Measurements from ENCODE around the gene AKR1C8. TPM values are rescaled to one million over a fixed set of nuclear protein-coding genes. Genes with fewer than 3 reads are reported as not detected.

The AKR1C8 gene
- total and polyA plus RNA-seq, 10 of the 15 experiments (the other 5 are each of a cell fraction or from before 2014, with no cell fraction given) = 0.18 TPM; not detected in 9

GRCh38 chr10:5148678-5149032 lies 36.3 kb downstream of the AKR1C8 start (continued):
- TF ChIP-seq PBX3 (IDR thresholded peaks at IDR 0.05; ENCODE audit: insufficient replicate concordance, low read depth, low read length) (no peak), TCF12 (IDR thresholded peaks at IDR 0.05; ENCODE audit: low read depth, low read length) (no peak), ESRRA (IDR thresholded peaks at IDR 0.05; ENCODE audit: low read length) (no peak)

GRCh38 chr10:5147981-5148677 lies 36.8 kb downstream of the AKR1C8 start:
- no TSS peak for BruUV-seq (replicated peaks)
- ChIA-PET SMC1A (ENCODE audit: uncharacterized antibody, unreplicated experiment) (no interaction called here), RAD21 (ENCODE audit: unreplicated experiment) (no interaction called here), CTCF (no interaction called here), POLR2A (no interaction called here)
- Histone ChIP-seq H3K4me3 (no peak overlapping the region), H2AFZ (ENCODE audit: control insufficient read depth, low read depth, low read length) (no peak overlapping the region), H3K9ac (ENCODE audit: control insufficient read depth, insufficient read depth, low read length) (no peak overlapping the region), H3K79me2 (ENCODE audit: control insufficient read depth, insufficient read depth, low read length) (no peaks in the 10 kb centered on the region), H3K9me3 (replicated peaks; ENCODE audit: control insufficient read depth, insufficient read depth, low read length) (no peaks in the 10 kb centered on the region), H4K20me1 (ENCODE audit: control insufficient read depth, insufficient read depth) (no peaks in the 10 kb centered on the region), H3K4me1 (ENCODE audit: control insufficient read depth, insufficient read depth, low read length) (no peaks in the 10 kb centered on the region), H3K27ac (ENCODE audit: control insufficient read depth, insufficient read depth) (no peak overlapping the region), H3K36me3 (ENCODE audit: control insufficient read depth in 2 of 2, insufficient read depth in 2 of 2, low read length in 1 of 2) (no peaks in the 10 kb centered on the region), H3K4me2 (ENCODE audit: control insufficient read depth, insufficient read depth) (no peak overlapping the region), H3K27me3 (replicated peaks in 1 of 2; ENCODE audit: control insufficient read depth in 2 of 2, insufficient read depth in 2 of 2, low read length in 1 of 2) (no peaks in the 10 kb centered on the region)
- in situ Hi-C loops (cut with MboI) = no loop called here
- WGBS (ENCODE audit: insufficient coverage, insufficient replicate concordance, low lambda C conversion rate, missing lambda C conversion rate) = 20% methylated on average over 3 of the region's 3 CpGs
- TF ChIP-seq POLR2AphosphoS5 (IDR thresholded peaks at IDR 0.05; ENCODE audit: low read length) (no peak), CREB1 (IDR thresholded peaks at IDR 0.05; ENCODE audit: low read depth) (no peak), CHD4 (IDR thresholded peaks at IDR 0.05) (no peak), EP300 (IDR thresholded peaks at IDR 0.05; ENCODE audit: borderline replicate concordance in 1 of 2, control insufficient read depth in 1 of 2, low read depth in 2 of 2, low read length in 2 of 2) (no peak), RAD21 (IDR thresholded peaks at IDR 0.05; ENCODE audit: insufficient read depth, low read depth, low read length) (no peak), FOXK2 (IDR thresholded peaks at IDR 0.05) (no peak)
- TF ChIP-seq, protein P1, sequence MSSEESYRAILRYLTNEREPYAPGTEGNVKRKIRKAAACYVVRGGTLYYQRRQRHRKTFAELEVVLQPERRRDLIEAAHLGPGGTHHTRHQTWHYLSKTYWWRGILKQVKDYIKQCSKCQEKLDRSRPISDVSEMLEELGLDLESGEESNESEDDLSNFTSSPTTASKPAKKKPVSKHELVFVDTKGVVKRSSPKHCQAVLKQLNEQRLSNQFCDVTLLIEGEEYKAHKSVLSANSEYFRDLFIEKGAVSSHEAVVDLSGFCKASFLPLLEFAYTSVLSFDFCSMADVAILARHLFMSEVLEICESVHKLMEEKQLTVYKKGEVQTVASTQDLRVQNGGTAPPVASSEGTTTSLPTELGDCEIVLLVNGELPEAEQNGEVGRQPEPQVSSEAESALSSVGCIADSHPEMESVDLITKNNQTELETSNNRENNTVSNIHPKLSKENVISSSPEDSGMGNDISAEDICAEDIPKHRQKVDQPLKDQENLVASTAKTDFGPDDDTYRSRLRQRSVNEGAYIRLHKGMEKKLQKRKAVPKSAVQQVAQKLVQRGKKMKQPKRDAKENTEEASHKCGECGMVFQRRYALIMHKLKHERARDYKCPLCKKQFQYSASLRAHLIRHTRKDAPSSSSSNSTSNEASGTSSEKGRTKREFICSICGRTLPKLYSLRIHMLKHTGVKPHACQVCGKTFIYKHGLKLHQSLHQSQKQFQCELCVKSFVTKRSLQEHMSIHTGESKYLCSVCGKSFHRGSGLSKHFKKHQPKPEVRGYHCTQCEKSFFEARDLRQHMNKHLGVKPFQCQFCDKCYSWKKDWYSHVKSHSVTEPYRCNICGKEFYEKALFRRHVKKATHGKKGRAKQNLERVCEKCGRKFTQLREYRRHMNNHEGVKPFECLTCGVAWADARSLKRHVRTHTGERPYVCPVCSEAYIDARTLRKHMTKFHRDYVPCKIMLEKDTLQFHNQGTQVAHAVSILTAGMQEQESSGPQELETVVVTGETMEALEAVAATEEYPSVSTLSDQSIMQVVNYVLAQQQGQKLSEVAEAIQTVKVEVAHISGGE (CRISPR knock-in tag; IDR thresholded peaks at IDR 0.05) = no peak
- FAIRE-seq (no peak), DNase-seq (ENCODE audit: low read depth, low spot score) (no peak), ATAC-seq (no peak)
- intact Hi-C loops (cut with micrococcal nuclease; ENCODE audit: unreplicated experiment) = no loop called here

Measured in GM12878 (cell line).